Neural cell (in vitro differentiated cells): ENCODE results near the gene PGM1. TPM values are rescaled to one million over a fixed set of nuclear protein-coding genes. Genes with fewer than 3 reads are reported as not detected.

Experiments used
- H2AFZ ChIP-seq: fragments of 200-600, 300-800 bp; sonication (generic), shearing (Covaris generic); 2 replicates; pipeline ENCODE4 v1.6.0; 2014; ENCODE audit warnings: low read depth, mild to moderate bottlenecking, antibody characterized with exemption, low read length, moderate library complexity
- H3F3A ChIP-seq: fragments of 200-600 bp; shearing (Covaris generic); 2 replicates; pipeline ENCODE4 v1.6.1; 2016; ENCODE audit warnings: mild to moderate bottlenecking, moderate library complexity, mixed read lengths, antibody characterized with exemption, low read length; ENCODE audit not compliant: insufficient read depth, poor library complexity, severe bottlenecking
- H3K27ac ChIP-seq: fragments of 200-600, 300-800 bp; sonication (generic), shearing (Covaris generic); 2 replicates; pipeline ENCODE4 v1.5.1; 2014; ENCODE audit warnings: mild to moderate bottlenecking, low read length, moderate library complexity
- H3K27me3 ChIP-seq: fragments of 300-800, 200-600 bp; sonication (generic), shearing (Covaris generic); 2 replicates; pipeline ENCODE4 v1.6.0; 2014; ENCODE audit warnings: mild to moderate bottlenecking, low read depth, low read length, moderate library complexity; ENCODE audit not compliant: insufficient read depth
- H3K36me3 ChIP-seq: fragments of 300-800, 200-600 bp; sonication (generic), shearing (Covaris generic); 2 replicates; pipeline ENCODE4 v1.5.1; 2014; ENCODE audit warnings: mild to moderate bottlenecking, antibody characterized with exemption, low read length, moderate library complexity; ENCODE audit not compliant: insufficient read depth
- H3K4me2 ChIP-seq: fragments of 300-800, 200-600 bp; sonication (generic), shearing (Covaris generic); 2 replicates; pipeline ENCODE4 v1.6.0; 2014; ENCODE audit warnings: mild to moderate bottlenecking, low read length
- H3K4me3 ChIP-seq: fragments of 300-800, 200-600 bp; sonication (generic), shearing (Covaris generic); 2 replicates; pipeline ENCODE4 v1.5.1; 2014; ENCODE audit warnings: mild to moderate bottlenecking, low read length, moderate library complexity
- H3K79me2 ChIP-seq: fragments of 200-600 bp; shearing (Covaris generic); replicated peaks from 2 replicates; pipeline ENCODE4 v1.6.0; 2014; ENCODE audit warnings: mild to moderate bottlenecking, low read length, moderate library complexity; ENCODE audit not compliant: insufficient read depth
- H3K9ac ChIP-seq: fragments of 300-800, 200-600 bp; sonication (generic), shearing (Covaris generic); 2 replicates; pipeline ENCODE4 v1.6.1; 2016; ENCODE audit warnings: mild to moderate bottlenecking, low read length, mixed read lengths
- H3K9me2 ChIP-seq: fragments of 200-600 bp; shearing (Covaris generic); 2 replicates; pipeline ENCODE4 v1.6.1; 2016; ENCODE audit warnings: mild to moderate bottlenecking, low read length, mixed read lengths; ENCODE audit not compliant: insufficient read depth
- H3K9me3 ChIP-seq: fragments of 200-600, 300-800 bp; sonication (generic), shearing (Covaris generic); 2 replicates; pipeline ENCODE4 v1.6.1; 2016; ENCODE audit warnings: mild to moderate bottlenecking, mixed run types, low read length, moderate library complexity, mixed read lengths
- H4K20me1 ChIP-seq: fragments of 200-600 bp; shearing (Covaris generic); 2 replicates; pipeline ENCODE4 v1.6.1; 2016; ENCODE audit warnings: mild to moderate bottlenecking, mixed run types; ENCODE audit not compliant: insufficient read depth
- CTCF ChIP-seq: fragments of 450-650 bp; IDR thresholded peaks from 2 replicates; pipeline ENCODE4 v1.5.1; 2014; ENCODE audit warnings: antibody characterized with exemption, mild to moderate bottlenecking, moderate library complexity; ENCODE audit not compliant: poor library complexity, severe bottlenecking
- EP300 ChIP-seq: fragments of 450-650 bp; conservative IDR thresholded peaks from 2 replicates; pipeline ENCODE4 v1.6.1; 2014; ENCODE audit warnings: antibody characterized with exemption, mild to moderate bottlenecking, moderate library complexity; ENCODE audit not compliant: poor library complexity, severe bottlenecking
- EZH2 ChIP-seq: fragments of 200-600, 300-800 bp; shearing (Covaris generic), sonication (generic); IDR thresholded peaks from 2 replicates; pipeline ENCODE4 v1.6.1; 2014; ENCODE audit warnings: antibody characterized with exemption, low read length, borderline replicate concordance, mild to moderate bottlenecking; ENCODE audit not compliant: insufficient read depth, poor library complexity, severe bottlenecking
- MXI1 ChIP-seq: fragments of 450-650 bp; conservative IDR thresholded peaks from 2 replicates; pipeline ENCODE4 v1.6.1; 2014; ENCODE audit warnings: antibody characterized with exemption, mild to moderate bottlenecking; ENCODE audit not compliant: poor library complexity, severe bottlenecking
- POLR2AphosphoS5 ChIP-seq: IDR thresholded peaks from 2 replicates; pipeline ENCODE4 v1.6.1; 2012
- RAD21 ChIP-seq: fragments of 450-650 bp; conservative IDR thresholded peaks from 2 replicates; pipeline ENCODE4 v1.6.1; 2014; ENCODE audit warnings: antibody characterized with exemption, mild to moderate bottlenecking, moderate library complexity
- REST ChIP-seq: IDR thresholded peaks from 2 replicates; pipeline ENCODE4 v1.6.1; 2012; ENCODE audit warnings: borderline replicate concordance
- SMC3 ChIP-seq: fragments of 450-650 bp; conservative IDR thresholded peaks from 2 replicates; pipeline ENCODE4 v1.6.1; 2014; ENCODE audit warnings: antibody characterized with exemption, mild to moderate bottlenecking, moderate library complexity; ENCODE audit not compliant: poor library complexity
- TAF1 ChIP-seq: IDR thresholded peaks from 2 replicates; pipeline ENCODE4 v1.6.1; 2012; ENCODE audit warnings: low read depth
- polyA plus RNA-seq: library from polyadenylated mRNA; depleted of rRNA; stranded (reverse); fragments of >200 nt; gene quantifications from 2 replicates; pipeline ENCODE4 v1.2.3, GENCODE V29; 2014

Gene PGM1
- polyA plus RNA-seq, 1 donor from 2014 or later: 2.9 TPM

GRCh38 chr1:63607322-63607721 lies 14.1 kb downstream of the PGM1 start:
- Histone ChIP-seq H3K27ac (no peak overlapping the region), H4K20me1 (no peaks in the 10 kb centered on the region), H3K36me3 (no peaks in the 10 kb centered on the region)

GRCh38 chr1:63611231-63611630 lies 18.0 kb downstream of the PGM1 start:
- Histone ChIP-seq H3K9ac (no peak overlapping the region), H3K4me2 (no peak overlapping the region), H3K27me3 (no peaks in the 10 kb centered on the region), H3K36me3 (no peaks in the 10 kb centered on the region), H3K9me3 (no peaks in the 10 kb centered on the region), H3K9me2 (no peaks in the 10 kb centered on the region), H2AFZ (no peak overlapping the region), H3F3A (no peaks in the 10 kb centered on the region), H4K20me1 (no peaks in the 10 kb centered on the region), H3K4me3 (no peak overlapping the region), H3K79me2 (no peaks in the 10 kb centered on the region), H3K27ac (no peak overlapping the region)
- TF ChIP-seq REST (no peak), CTCF (no peak), MXI1 (no peak), POLR2AphosphoS5 (no peak), EP300 (no peak), RAD21 (no peak)

More at GRCh38 chr1:63607322-63607721, 14.1 kb downstream of the PGM1 start:
- no peak overlapping the region for H2AFZ ChIP-seq
- H3K9me2 ChIP-seq: no peaks in the 10 kb centered on the region
- no peak overlapping the region for H3K4me3 ChIP-seq
- no peaks in the 10 kb centered on the region for H3K79me2 ChIP-seq
- no peak overlapping the region for H3K9ac ChIP-seq
- no peaks in the 10 kb centered on the region for H3F3A ChIP-seq
- no peaks in the 10 kb centered on the region for H3K27me3 ChIP-seq
- H3K9me3 ChIP-seq: no peaks in the 10 kb centered on the region
- TF ChIP-seq EZH2 (no peak), CTCF (no peak), SMC3 (no peak), TAF1 (no peak), MXI1 (no peak), EP300 (no peak), REST (no peak), RAD21 (no peak), POLR2AphosphoS5 (no peak)
- no peak overlapping the region for H3K4me2 ChIP-seq
